ENCODE data around the gene STUB1. TPM values are rescaled to one million over a fixed set of nuclear protein-coding genes. Genes with fewer than 3 reads are reported as not detected.
A peak's percentile ranks its signal among the peaks of the same experiment; 100 is the strongest.

The STUB1 gene
- total and polyA plus RNA-seq, 10 of the 15 experiments (the other 5 are each of a cell fraction or from before 2014, with no cell fraction given) = 4.2 to 136 (median 67.1) TPM

DNA sequence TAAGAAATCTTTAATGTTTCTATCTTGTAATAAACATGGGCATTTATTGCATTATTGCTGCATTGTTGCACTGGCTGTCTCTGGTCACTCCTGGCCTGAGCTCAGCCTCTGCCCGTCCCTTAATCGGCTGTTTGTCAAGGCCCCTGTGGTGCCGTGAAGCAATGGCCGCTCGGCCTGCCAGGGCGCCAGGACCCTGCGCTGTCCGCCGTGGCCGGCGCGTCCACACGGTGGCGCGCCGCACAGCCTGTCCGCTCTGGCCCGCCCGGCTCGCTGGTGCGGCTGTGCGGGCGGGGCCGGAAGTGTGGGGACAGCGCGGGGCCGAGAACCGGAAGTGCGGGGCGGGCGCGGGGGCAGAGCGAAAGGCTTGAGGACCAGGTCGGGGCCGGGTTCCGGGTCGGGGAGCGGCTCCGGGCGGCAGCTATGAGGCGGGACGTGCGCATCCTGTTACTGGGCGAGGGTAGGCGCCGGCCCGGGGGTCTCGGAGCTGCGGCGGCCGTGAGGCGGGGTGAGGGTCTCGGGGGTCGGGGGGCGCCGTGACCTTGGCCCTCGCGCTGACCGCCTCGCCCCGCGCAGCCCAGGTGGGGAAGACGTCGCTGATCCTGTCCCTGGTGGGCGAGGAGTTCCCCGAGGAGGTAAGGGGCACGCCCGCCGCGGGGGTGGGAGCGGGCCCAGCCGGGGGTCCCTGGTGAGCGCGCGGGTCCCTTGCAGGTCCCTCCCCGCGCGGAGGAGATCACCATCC, 12.3 kb upstream of the STUB1 start, which contains the start of gene RHOT2 (continued):
- TF ChIP-seq, protein P1, sequence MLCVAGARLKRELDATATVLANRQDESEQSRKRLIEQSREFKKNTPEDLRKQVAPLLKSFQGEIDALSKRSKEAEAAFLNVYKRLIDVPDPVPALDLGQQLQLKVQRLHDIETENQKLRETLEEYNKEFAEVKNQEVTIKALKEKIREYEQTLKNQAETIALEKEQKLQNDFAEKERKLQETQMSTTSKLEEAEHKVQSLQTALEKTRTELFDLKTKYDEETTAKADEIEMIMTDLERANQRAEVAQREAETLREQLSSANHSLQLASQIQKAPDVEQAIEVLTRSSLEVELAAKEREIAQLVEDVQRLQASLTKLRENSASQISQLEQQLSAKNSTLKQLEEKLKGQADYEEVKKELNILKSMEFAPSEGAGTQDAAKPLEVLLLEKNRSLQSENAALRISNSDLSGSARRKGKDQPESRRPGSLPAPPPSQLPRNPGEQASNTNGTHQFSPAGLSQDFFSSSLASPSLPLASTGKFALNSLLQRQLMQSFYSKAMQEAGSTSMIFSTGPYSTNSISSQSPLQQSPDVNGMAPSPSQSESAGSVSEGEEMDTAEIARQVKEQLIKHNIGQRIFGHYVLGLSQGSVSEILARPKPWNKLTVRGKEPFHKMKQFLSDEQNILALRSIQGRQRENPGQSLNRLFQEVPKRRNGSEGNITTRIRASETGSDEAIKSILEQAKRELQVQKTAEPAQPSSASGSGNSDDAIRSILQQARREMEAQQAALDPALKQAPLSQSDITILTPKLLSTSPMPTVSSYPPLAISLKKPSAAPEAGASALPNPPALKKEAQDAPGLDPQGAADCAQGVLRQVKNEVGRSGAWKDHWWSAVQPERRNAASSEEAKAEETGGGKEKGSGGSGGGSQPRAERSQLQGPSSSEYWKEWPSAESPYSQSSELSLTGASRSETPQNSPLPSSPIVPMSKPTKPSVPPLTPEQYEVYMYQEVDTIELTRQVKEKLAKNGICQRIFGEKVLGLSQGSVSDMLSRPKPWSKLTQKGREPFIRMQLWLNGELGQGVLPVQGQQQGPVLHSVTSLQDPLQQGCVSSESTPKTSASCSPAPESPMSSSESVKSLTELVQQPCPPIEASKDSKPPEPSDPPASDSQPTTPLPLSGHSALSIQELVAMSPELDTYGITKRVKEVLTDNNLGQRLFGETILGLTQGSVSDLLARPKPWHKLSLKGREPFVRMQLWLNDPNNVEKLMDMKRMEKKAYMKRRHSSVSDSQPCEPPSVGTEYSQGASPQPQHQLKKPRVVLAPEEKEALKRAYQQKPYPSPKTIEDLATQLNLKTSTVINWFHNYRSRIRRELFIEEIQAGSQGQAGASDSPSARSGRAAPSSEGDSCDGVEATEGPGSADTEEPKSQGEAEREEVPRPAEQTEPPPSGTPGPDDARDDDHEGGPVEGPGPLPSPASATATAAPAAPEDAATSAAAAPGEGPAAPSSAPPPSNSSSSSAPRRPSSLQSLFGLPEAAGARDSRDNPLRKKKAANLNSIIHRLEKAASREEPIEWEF (IDR thresholded peaks at IDR 0.05; ENCODE audit: insufficient replicate concordance, low read depth, low read length) = no peak
- TF ChIP-seq RAD21 (IDR thresholded peaks at IDR 0.05; ENCODE audit: insufficient read depth, low read depth, low read length) = no peak
- TF ChIP-seq KLF5 (IDR thresholded peaks at IDR 0.05; ENCODE audit: partially characterized antibody) = peak; percentile 87
- TF ChIP-seq EZH2 (IDR thresholded peaks at IDR 0.05; ENCODE audit: borderline replicate concordance, control insufficient read depth, low read depth, low read length) = no peak
- peak; percentile 30 to 90 for TF ChIP-seq EGR1 (IDR thresholded peaks at IDR 0.05; ENCODE audit: borderline replicate concordance in 1 of 2, low read depth in 2 of 2, low read length in 2 of 2)
- TF ChIP-seq BMI1 (IDR thresholded peaks at IDR 0.05; ENCODE audit: borderline replicate concordance) = no peak
- no peak for TF ChIP-seq RBBP5 (conservative IDR thresholded peaks at IDR 0.05)
- TF ChIP-seq MTA3 (IDR thresholded peaks at IDR 0.05; ENCODE audit: borderline replicate concordance, low read length) = no peak
- TF ChIP-seq IKZF2 (IDR thresholded peaks at IDR 0.05) = no peak
- TF ChIP-seq, protein P2, sequence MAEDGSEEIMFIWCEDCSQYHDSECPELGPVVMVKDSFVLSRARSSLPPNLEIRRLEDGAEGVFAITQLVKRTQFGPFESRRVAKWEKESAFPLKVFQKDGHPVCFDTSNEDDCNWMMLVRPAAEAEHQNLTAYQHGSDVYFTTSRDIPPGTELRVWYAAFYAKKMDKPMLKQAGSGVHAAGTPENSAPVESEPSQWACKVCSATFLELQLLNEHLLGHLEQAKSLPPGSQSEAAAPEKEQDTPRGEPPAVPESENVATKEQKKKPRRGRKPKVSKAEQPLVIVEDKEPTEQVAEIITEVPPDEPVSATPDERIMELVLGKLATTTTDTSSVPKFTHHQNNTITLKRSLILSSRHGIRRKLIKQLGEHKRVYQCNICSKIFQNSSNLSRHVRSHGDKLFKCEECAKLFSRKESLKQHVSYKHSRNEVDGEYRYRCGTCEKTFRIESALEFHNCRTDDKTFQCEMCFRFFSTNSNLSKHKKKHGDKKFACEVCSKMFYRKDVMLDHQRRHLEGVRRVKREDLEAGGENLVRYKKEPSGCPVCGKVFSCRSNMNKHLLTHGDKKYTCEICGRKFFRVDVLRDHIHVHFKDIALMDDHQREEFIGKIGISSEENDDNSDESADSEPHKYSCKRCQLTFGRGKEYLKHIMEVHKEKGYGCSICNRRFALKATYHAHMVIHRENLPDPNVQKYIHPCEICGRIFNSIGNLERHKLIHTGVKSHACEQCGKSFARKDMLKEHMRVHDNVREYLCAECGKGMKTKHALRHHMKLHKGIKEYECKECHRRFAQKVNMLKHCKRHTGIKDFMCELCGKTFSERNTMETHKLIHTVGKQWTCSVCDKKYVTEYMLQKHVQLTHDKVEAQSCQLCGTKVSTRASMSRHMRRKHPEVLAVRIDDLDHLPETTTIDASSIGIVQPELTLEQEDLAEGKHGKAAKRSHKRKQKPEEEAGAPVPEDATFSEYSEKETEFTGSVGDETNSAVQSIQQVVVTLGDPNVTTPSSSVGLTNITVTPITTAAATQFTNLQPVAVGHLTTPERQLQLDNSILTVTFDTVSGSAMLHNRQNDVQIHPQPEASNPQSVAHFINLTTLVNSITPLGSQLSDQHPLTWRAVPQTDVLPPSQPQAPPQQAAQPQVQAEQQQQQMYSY (CRISPR knock-in tag; IDR thresholded peaks at IDR 0.05) = no peak
- peak; percentile 72; the same call in 1 of the 2 replicates for TF ChIP-seq DPF2 (IDR thresholded peaks at IDR 0.05)
- TF ChIP-seq FOXM1 (IDR thresholded peaks at IDR 0.05; ENCODE audit: low read depth, low read length) = no peak
- peak; percentile 96 for TF ChIP-seq ZNF207 (IDR thresholded peaks at IDR 0.05; ENCODE audit: borderline replicate concordance)
- TF ChIP-seq, protein P3, sequence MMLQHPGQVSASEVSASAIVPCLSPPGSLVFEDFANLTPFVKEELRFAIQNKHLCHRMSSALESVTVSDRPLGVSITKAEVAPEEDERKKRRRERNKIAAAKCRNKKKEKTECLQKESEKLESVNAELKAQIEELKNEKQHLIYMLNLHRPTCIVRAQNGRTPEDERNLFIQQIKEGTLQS (IDR thresholded peaks at IDR 0.05; ENCODE audit: borderline replicate concordance, extremely low read depth, low read depth, low read length) = no peak
- TF ChIP-seq, protein P4, sequence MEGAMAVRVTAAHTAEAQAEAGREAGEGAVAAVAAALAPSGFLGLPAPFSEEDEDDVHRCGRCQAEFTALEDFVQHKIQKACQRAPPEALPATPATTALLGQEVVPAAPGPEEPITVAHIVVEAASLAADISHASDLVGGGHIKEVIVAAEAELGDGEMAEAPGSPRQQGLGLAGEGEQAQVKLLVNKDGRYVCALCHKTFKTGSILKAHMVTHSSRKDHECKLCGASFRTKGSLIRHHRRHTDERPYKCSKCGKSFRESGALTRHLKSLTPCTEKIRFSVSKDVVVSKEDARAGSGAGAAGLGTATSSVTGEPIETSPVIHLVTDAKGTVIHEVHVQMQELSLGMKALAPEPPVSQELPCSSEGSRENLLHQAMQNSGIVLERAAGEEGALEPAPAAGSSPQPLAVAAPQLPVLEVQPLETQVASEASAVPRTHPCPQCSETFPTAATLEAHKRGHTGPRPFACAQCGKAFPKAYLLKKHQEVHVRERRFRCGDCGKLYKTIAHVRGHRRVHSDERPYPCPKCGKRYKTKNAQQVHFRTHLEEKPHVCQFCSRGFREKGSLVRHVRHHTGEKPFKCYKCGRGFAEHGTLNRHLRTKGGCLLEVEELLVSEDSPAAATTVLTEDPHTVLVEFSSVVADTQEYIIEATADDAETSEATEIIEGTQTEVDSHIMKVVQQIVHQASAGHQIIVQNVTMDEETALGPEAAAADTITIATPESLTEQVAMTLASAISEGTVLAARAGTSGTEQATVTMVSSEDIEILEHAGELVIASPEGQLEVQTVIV (IDR thresholded peaks at IDR 0.05; ENCODE audit: borderline replicate concordance, partially characterized antibody) = no peak
- peak; percentile 69 for TF ChIP-seq RUNX3 (IDR thresholded peaks at IDR 0.05; ENCODE audit: low read length)
- peak; percentile 90 for TF ChIP-seq ZNF24 (IDR thresholded peaks at IDR 0.05)
- TF ChIP-seq CREB1 (IDR thresholded peaks at IDR 0.05; ENCODE audit: low read depth) = peak; percentile 57; the same call in 1 of the 2 replicates
